Measurements from ENCODE around the gene SLC44A1. TPM values are rescaled to one million over a fixed set of nuclear protein-coding genes. Genes with fewer than 3 reads are reported as not detected.

Gene SLC44A1
- total and polyA plus RNA-seq, 2 of the 13 experiments (the other 11 are each of a cell fraction or from before 2014, with no cell fraction given), result 21.4 to 40.8 TPM

- no peak for TF ChIP-seq THAP9 (CRISPR knock-in tag; IDR thresholded peaks at IDR 0.05; ENCODE audit: borderline replicate concordance)
- no peak for TF ChIP-seq BRCA1 (CRISPR knock-in tag; IDR thresholded peaks at IDR 0.05)
- TF ChIP-seq ADNP (CRISPR knock-in tag; IDR thresholded peaks at IDR 0.05), result no peak
- TF ChIP-seq RXRB (CRISPR knock-in tag; IDR thresholded peaks at IDR 0.05; ENCODE audit: borderline replicate concordance), result no peak
- no peak for TF ChIP-seq POLR2AphosphoS5 (IDR thresholded peaks at IDR 0.05; ENCODE audit: low read depth, low read length)
Observed at GRCh38 chr9:105245891-105246161, 1.4 kb downstream of the SLC44A1 start (continued).

GRCh38 chr9:105246656-105247173 lies 2.3 kb downstream of the SLC44A1 start:
- peak overlapping the region; percentile 93 to 98 (median 97); a peak in 4 of 6 replicates for H3K4me3 ChIP-seq (replicated peaks in 1 of 3; ENCODE audit: insufficient read depth in 1 of 3, low read depth in 2 of 3, low read length in 3 of 3)
- H3K4me2 ChIP-seq (ENCODE audit: low read depth, low read length), result peak overlapping the region; percentile 81
- no peaks in the 10 kb centered on the region for H4K20me1 ChIP-seq (ENCODE audit: insufficient read depth, low read length)
- no peak for ATAC-seq
- no peaks in the 10 kb centered on the region for H3K9me3 ChIP-seq (ENCODE audit: low read length)
- ChIA-PET POLR2A (interaction anchor here (0.7 to 1.6 kb wide), 2 partner anchors 55 to 100 kb away, joined by 3 to 5 read pairs; no protein-coding TSS in a partner anchor), CTCF (ENCODE audit: low intra/inter-chr PET ratio, low total read pairs) (no interaction called here)
- no peaks in the 10 kb centered on the region for H3K27me3 ChIP-seq (ENCODE audit: control insufficient read depth in 1 of 2, insufficient read depth in 2 of 2, low read length in 2 of 2)
- 0 out of 2 replicates have a peak overlapping the region, but pooled peaks have one; percentile 4 for H3K9ac ChIP-seq (ENCODE audit: insufficient read depth, low read depth, low read length)
- H3K79me2 ChIP-seq (ENCODE audit: insufficient read depth, low read length), result peaks cover 67% of the 10 kb centered on the region
- peaks cover 82% of the 10 kb centered on the region for H3K4me1 ChIP-seq (ENCODE audit: insufficient read depth, low read length)
- TF ChIP-seq ZBTB33 (CRISPR knock-in tag; IDR thresholded peaks at IDR 0.05) (no peak), ZFX (CRISPR knock-in tag; IDR thresholded peaks at IDR 0.05; ENCODE audit: low read depth) (no peak), ZNF766 (CRISPR knock-in tag; IDR thresholded peaks at IDR 0.05; ENCODE audit: borderline replicate concordance) (no peak), SNAPC2 (CRISPR knock-in tag; IDR thresholded peaks at IDR 0.05) (no peak), ZNF878 (CRISPR knock-in tag; IDR thresholded peaks at IDR 0.05) (no peak), ZSCAN30 (CRISPR knock-in tag; IDR thresholded peaks at IDR 0.05) (no peak), ZNF292 (CRISPR knock-in tag; IDR thresholded peaks at IDR 0.05; ENCODE audit: borderline replicate concordance, low read depth) (no peak), SMYD3 (CRISPR knock-in tag; IDR thresholded peaks at IDR 0.05) (no peak)
- in situ Hi-C loops (cut with HindIII; ENCODE audit: extremely low pct_ligation_motif_present, low pct_unique_long_range_greater_than_20kb) (no loop called here), intact Hi-C loops (cut with micrococcal nuclease; ENCODE audit: unreplicated experiment) (loop anchor here (5.0 kb wide), 1 partner anchor 46 kb away; no protein-coding TSS in a partner anchor)
- DNase-seq (ENCODE audit: low spot score), result no peak
- 56% methylated on average over 5 of the region's 5 CpGs for WGBS (ENCODE audit: low lambda C conversion rate)
- no peaks in the 10 kb centered on the region for H3K36me3 ChIP-seq (replicated peaks in 1 of 2; ENCODE audit: control insufficient read depth in 1 of 2, insufficient read depth in 2 of 2, low read length in 2 of 2)
- BruUV-seq (replicated peaks), result no TSS peak
- no peak for FAIRE-seq
- H2AFZ ChIP-seq (ENCODE audit: low read length), result no peak overlapping the region
- H3K27ac ChIP-seq (ENCODE audit: extremely low read length, insufficient read depth, low read length), result no peak overlapping the region
